Measurements from ENCODE around the gene B3GALT6. TPM values are rescaled to one million over a fixed set of nuclear protein-coding genes. Genes with fewer than 3 reads are reported as not detected.

B3GALT6 gene
- total RNA-seq, 1 experiment from 2014 or later: 20.0 TPM

GRCh38 chr1:1216770-1217620 lies 15.0 kb upstream of the B3GALT6 start (continued):
- TF ChIP-seq, protein P1, sequence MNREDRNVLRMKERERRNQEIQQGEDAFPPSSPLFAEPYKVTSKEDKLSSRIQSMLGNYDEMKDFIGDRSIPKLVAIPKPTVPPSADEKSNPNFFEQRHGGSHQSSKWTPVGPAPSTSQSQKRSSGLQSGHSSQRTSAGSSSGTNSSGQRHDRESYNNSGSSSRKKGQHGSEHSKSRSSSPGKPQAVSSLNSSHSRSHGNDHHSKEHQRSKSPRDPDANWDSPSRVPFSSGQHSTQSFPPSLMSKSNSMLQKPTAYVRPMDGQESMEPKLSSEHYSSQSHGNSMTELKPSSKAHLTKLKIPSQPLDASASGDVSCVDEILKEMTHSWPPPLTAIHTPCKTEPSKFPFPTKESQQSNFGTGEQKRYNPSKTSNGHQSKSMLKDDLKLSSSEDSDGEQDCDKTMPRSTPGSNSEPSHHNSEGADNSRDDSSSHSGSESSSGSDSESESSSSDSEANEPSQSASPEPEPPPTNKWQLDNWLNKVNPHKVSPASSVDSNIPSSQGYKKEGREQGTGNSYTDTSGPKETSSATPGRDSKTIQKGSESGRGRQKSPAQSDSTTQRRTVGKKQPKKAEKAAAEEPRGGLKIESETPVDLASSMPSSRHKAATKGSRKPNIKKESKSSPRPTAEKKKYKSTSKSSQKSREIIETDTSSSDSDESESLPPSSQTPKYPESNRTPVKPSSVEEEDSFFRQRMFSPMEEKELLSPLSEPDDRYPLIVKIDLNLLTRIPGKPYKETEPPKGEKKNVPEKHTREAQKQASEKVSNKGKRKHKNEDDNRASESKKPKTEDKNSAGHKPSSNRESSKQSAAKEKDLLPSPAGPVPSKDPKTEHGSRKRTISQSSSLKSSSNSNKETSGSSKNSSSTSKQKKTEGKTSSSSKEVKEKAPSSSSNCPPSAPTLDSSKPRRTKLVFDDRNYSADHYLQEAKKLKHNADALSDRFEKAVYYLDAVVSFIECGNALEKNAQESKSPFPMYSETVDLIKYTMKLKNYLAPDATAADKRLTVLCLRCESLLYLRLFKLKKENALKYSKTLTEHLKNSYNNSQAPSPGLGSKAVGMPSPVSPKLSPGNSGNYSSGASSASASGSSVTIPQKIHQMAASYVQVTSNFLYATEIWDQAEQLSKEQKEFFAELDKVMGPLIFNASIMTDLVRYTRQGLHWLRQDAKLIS (CRISPR knock-in tag; IDR thresholded peaks at IDR 0.05; ENCODE audit: borderline replicate concordance): no peak
- no peak for TF ChIP-seq RELA (CRISPR knock-in tag; IDR thresholded peaks at IDR 0.05; ENCODE audit: borderline replicate concordance)
- no peak for TF ChIP-seq ETV6 (CRISPR knock-in tag; IDR thresholded peaks at IDR 0.05)
- TF ChIP-seq HMGA2 (CRISPR knock-in tag; IDR thresholded peaks at IDR 0.05): no peak
- TF ChIP-seq IRF2 (CRISPR knock-in tag; IDR thresholded peaks at IDR 0.05; ENCODE audit: borderline replicate concordance, low read depth): no peak

DNA sequence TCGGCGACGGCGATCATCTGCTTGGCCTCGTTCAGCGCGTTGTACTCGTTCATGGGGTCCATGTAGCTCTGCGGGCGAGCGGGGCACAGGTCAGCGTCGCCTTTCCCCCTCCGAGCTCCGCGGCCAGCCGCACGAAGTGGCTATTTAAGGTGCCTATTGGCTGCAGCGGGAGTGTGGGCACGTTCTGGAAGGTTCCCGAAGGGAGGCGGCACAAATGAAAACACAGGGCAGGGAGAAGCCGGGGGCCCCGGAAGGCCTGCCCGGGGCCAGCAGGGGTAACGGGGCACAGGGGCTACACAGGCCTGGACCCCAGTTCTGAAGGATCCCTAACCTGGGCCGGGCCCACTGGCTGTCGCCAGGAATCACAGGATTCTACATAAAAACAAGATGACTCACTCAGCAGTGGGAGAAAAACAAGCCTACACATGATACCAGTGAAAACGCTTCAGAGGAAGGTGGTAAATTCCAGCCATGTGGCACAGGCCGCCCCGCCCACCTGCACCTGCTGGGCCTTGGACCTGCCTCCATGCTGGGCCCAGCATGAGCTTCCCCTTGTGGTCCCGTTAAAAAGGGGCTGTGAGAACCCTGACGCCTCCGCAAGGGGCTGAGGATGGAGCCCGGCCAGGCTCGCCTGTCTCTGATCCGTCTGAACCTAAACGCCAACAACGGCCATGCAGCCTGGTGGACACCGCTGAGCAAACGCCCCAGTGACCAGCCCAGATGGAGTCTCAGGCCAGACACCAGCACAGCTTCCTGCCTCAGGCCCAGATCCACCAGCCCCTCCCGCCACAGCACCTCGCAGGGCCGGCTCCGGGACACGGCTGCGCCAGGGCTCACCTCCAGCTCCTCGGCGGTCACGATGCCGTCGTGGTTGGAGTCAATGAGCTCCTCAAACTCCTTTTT lies 14.2 kb upstream of the B3GALT6 start:
- DNase-seq (ENCODE audit: low spot score) (no peak), ATAC-seq (no peak)
- H3K9me3 Mint-ChIP-seq: no peaks in the 10 kb centered on the region
- ChIA-PET CTCF (interaction anchor here (0.8 to 1.2 kb wide), 2 partner anchors 71 to 216 kb away, joined by 3 read pairs; no protein-coding TSS in a partner anchor), POLR2A (interaction anchor here (0.6 kb wide), 1 partner anchor 77 kb away, joined by 3 read pairs; no protein-coding TSS in a partner anchor)
- H3K27me3 Mint-ChIP-seq (ENCODE audit: low read depth): no peaks in the 10 kb centered on the region
- no peaks in the 10 kb centered on the region for H3K4me1 Mint-ChIP-seq
- peaks cover 4% of the 10 kb centered on the region for H3K36me3 Mint-ChIP-seq
- no peak overlapping the region for H3K4me3 Mint-ChIP-seq
- TF ChIP-seq, protein P2, sequence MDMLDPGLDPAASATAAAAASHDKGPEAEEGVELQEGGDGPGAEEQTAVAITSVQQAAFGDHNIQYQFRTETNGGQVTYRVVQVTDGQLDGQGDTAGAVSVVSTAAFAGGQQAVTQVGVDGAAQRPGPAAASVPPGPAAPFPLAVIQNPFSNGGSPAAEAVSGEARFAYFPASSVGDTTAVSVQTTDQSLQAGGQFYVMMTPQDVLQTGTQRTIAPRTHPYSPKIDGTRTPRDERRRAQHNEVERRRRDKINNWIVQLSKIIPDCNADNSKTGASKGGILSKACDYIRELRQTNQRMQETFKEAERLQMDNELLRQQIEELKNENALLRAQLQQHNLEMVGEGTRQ (CRISPR knock-in tag; IDR thresholded peaks at IDR 0.05): no peak
- TF ChIP-seq ZNF423 (CRISPR knock-in tag; IDR thresholded peaks at IDR 0.05): peak; percentile 50; the same call in 1 of the 2 replicates
- H3K27ac Mint-ChIP-seq: no peak overlapping the region

DNA sequence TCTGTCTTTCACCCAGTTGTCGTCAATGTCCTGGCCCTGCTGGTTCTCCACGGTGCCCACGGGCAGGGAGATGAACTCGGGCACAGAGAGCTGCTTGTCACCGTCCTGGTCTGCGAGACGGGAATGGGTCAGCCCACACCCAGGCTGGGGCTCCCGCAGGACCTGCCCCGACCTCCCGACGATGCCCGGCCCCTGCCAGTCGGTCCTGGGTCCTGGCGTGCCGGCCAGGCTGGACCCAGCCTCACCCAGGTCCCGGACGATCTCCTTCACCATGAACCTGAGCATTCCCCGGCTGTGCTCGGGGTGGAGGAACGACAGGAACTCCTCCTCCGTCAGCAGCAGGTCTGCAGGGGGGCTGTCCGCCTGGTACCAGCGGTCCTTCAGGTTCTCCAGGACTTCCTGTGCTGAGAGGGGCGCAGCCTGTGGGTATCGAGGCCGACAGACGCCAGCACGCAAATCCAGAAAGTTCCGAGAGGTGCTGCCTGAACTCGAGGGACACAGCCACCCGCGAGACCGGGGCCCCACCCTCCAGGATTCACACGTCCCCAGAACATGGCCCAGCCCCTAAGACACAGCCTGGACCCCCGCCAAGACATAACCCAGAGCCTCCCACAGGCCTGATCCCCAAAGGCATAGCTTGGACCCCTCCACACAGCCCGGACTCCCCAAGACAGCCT lies 13.4 kb upstream of the B3GALT6 start:
- no peak overlapping the region for H3K4me3 Mint-ChIP-seq
- no peak overlapping the region for H3K27ac Mint-ChIP-seq
- H3K4me1 Mint-ChIP-seq: no peaks in the 10 kb centered on the region
- POLR2A ChIA-PET: no interaction called here
- CTCF ChIA-PET: interaction anchor here (0.8 to 1.2 kb wide), 2 partner anchors 72 to 217 kb away, joined by 3 read pairs; no protein-coding TSS in a partner anchor
- no peak for ATAC-seq
- H3K27me3 Mint-ChIP-seq (ENCODE audit: low read depth): no peaks in the 10 kb centered on the region
- DNase-seq (ENCODE audit: low spot score): no peak
- peaks cover 9% of the 10 kb centered on the region for H3K36me3 Mint-ChIP-seq
- TF ChIP-seq OVOL2 (CRISPR knock-in tag; IDR thresholded peaks at IDR 0.05; ENCODE audit: borderline replicate concordance) (no peak), TEAD4 (CRISPR knock-in tag; IDR thresholded peaks at IDR 0.05) (no peak)
- TF ChIP-seq, protein P3, sequence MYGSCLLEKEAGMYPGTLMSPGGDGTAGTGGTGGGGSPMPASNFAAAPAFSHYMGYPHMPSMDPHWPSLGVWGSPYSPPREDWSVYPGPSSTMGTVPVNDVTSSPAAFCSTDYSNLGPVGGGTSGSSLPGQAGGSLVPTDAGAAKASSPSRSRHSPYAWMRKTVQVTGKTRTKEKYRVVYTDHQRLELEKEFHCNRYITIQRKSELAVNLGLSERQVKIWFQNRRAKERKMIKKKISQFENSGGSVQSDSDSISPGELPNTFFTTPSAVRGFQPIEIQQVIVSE (CRISPR knock-in tag; IDR thresholded peaks at IDR 0.05; ENCODE audit: borderline replicate concordance): no peak
- H3K9me3 Mint-ChIP-seq: no peaks in the 10 kb centered on the region

DNA sequence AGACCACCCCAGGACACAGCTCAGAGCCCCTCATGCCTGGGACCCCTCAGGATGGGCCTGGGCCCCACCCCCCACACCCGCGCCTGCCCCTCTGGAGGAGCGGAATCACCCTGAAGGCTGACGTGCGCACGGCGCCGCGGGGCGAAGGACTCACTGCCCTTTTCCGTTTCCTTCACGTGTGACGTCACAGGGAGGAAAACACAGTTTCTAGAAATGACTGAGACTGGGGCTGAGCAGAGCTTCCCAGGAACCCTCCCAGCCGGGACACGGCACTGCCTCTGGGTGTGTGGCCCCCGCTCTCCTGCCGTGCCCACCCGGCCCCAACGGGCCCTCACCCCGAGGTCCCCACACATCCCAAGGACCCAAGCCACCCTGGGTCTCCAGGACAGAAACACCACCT lies 12.7 kb upstream of the B3GALT6 start:
- TF ChIP-seq ZMAT4 (CRISPR knock-in tag; IDR thresholded peaks at IDR 0.05): no peak
- no peak for TF ChIP-seq MAX (CRISPR knock-in tag; IDR thresholded peaks at IDR 0.05)
- TF ChIP-seq, protein P4, sequence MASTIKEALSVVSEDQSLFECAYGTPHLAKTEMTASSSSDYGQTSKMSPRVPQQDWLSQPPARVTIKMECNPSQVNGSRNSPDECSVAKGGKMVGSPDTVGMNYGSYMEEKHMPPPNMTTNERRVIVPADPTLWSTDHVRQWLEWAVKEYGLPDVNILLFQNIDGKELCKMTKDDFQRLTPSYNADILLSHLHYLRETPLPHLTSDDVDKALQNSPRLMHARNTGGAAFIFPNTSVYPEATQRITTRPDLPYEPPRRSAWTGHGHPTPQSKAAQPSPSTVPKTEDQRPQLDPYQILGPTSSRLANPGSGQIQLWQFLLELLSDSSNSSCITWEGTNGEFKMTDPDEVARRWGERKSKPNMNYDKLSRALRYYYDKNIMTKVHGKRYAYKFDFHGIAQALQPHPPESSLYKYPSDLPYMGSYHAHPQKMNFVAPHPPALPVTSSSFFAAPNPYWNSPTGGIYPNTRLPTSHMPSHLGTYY (CRISPR knock-in tag; IDR thresholded peaks at IDR 0.05): no peak
- POLR2A ChIA-PET: no interaction called here

More for the DNA sequence above, 12.7 kb upstream of the B3GALT6 start:
- ATAC-seq (no peak), DNase-seq (ENCODE audit: low spot score) (no peak)
- no peaks in the 10 kb centered on the region for H3K27me3 Mint-ChIP-seq (ENCODE audit: low read depth)
- H3K4me3 Mint-ChIP-seq: no peak overlapping the region
- no peaks in the 10 kb centered on the region for H3K4me1 Mint-ChIP-seq
- no peaks in the 10 kb centered on the region for H3K9me3 Mint-ChIP-seq
- no peak overlapping the region for H3K27ac Mint-ChIP-seq
- peaks cover 12% of the 10 kb centered on the region for H3K36me3 Mint-ChIP-seq
- CTCF ChIA-PET: no interaction called here

Measured in WTC11 (cell line).